ENCODE measurements around the gene DACT1. TPM values are rescaled to one million over a fixed set of nuclear protein-coding genes. Genes with fewer than 3 reads are reported as not detected.
"Not testable (repeated sequence)": the region's sequence is repeated elsewhere in the genome, so short reads cannot be mapped to it uniquely, and the experiment has no call there.

Gene DACT1
- 1.7 and 3.2 TPM in 2 replicates for total RNA-seq (2014; rRNA removed; shearing (Covaris generic))

- peak in 1 of 2 experiments; percentile 60 for DNase-seq (ENCODE audit: low read depth in 1 of 2, low spot score in 2 of 2)
- Histone ChIP-seq H3K36me3 (peaks cover 4% of the 10 kb centered on the region; the same call in 1 of the 2 replicates), H3K4me1 (replicated peaks) (peaks cover 35% of the 10 kb centered on the region), H3K4me3 (peak within 1 kb of the TSS; percentile 82), H3K27ac (peak within 1 kb of the TSS; percentile 33), H3K9me3 (replicated peaks) (no peaks in the 10 kb centered on the region), H3K27me3 (replicated peaks) (no peaks in the 10 kb centered on the region)
Measured at GRCh38 chr14:58637391-58638230, at the start of gene DACT1. DACT1 (plus strand) TSS chr14:58637962; CDS start chr14:58638203, 241 bp downstream.

- not testable (repeated sequence) for H3K4me1 ChIP-seq (replicated peaks); H3K27me3 ChIP-seq (replicated peaks); H3K36me3 ChIP-seq; H3K9me3 ChIP-seq (replicated peaks); H3K27ac ChIP-seq; H3K4me3 ChIP-seq; DNase-seq (ENCODE audit: low read depth in 1 of 2, low spot score in 2 of 2)
Measured at GRCh38 chr14:58588321-58588720, 49.4 kb upstream of the DACT1 start.

GRCh38 chr14:58593977-58594376, 43.8 kb upstream of the DACT1 start:
- no peaks in the 10 kb centered on the region for H3K27me3 ChIP-seq (replicated peaks)

GRCh38 chr14:58597041-58597440, 40.7 kb upstream of the DACT1 start:
- H3K27me3 ChIP-seq (replicated peaks), result no peaks in the 10 kb centered on the region
- H3K4me3 ChIP-seq, result no peak overlapping the region
- no peak for DNase-seq (ENCODE audit: low read depth in 1 of 2, low spot score in 2 of 2)
- H3K4me1 ChIP-seq (replicated peaks), result no peaks in the 10 kb centered on the region
- H3K36me3 ChIP-seq, result no peaks in the 10 kb centered on the region
- H3K27ac ChIP-seq, result no peak overlapping the region
- H3K9me3 ChIP-seq (replicated peaks), result no peaks in the 10 kb centered on the region

More at GRCh38 chr14:58593977-58594376, 43.8 kb upstream of the DACT1 start:
- Histone ChIP-seq H3K9me3 (replicated peaks) (no peaks in the 10 kb centered on the region), H3K36me3 (no peaks in the 10 kb centered on the region), H3K4me1 (replicated peaks) (no peaks in the 10 kb centered on the region), H3K4me3 (no peak overlapping the region), H3K27ac (no peak overlapping the region)
- DNase-seq (ENCODE audit: low read depth in 1 of 2, low spot score in 2 of 2), result no peak

- no peaks in the 10 kb centered on the region for H3K36me3 ChIP-seq
- H3K27me3 ChIP-seq (replicated peaks), result no peaks in the 10 kb centered on the region
- no peak overlapping the region for H3K4me3 ChIP-seq
- no peaks in the 10 kb centered on the region for H3K9me3 ChIP-seq (replicated peaks)
- no peak for DNase-seq (ENCODE audit: low read depth in 1 of 2, low spot score in 2 of 2)
- H3K27ac ChIP-seq, result no peak overlapping the region
- no peaks in the 10 kb centered on the region for H3K4me1 ChIP-seq (replicated peaks)
Measured at GRCh38 chr14:58598028-58598803, 39.5 kb upstream of the DACT1 start.

GRCh38 chr14:58598804-58599525, 38.8 kb upstream of the DACT1 start:
- H3K4me1 ChIP-seq (replicated peaks), result no peaks in the 10 kb centered on the region
- H3K27ac ChIP-seq, result no peak overlapping the region
- no peak overlapping the region for H3K4me3 ChIP-seq

GRCh38 chr14:58599707-58600106, 38.1 kb upstream of the DACT1 start:
- no peaks in the 10 kb centered on the region for H3K27me3 ChIP-seq (replicated peaks)
- DNase-seq (ENCODE audit: low read depth in 1 of 2, low spot score in 2 of 2), result no peak
- H3K27ac ChIP-seq, result no peak overlapping the region
- no peak overlapping the region for H3K4me3 ChIP-seq
- no peaks in the 10 kb centered on the region for H3K9me3 ChIP-seq (replicated peaks)
- no peaks in the 10 kb centered on the region for H3K4me1 ChIP-seq (replicated peaks)
- H3K36me3 ChIP-seq, result no peaks in the 10 kb centered on the region

More at GRCh38 chr14:58598804-58599525, 38.8 kb upstream of the DACT1 start:
- H3K27me3 ChIP-seq (replicated peaks), result no peaks in the 10 kb centered on the region
- no peaks in the 10 kb centered on the region for H3K36me3 ChIP-seq
- DNase-seq (ENCODE audit: low read depth in 1 of 2, low spot score in 2 of 2), result no peak
- no peaks in the 10 kb centered on the region for H3K9me3 ChIP-seq (replicated peaks)

GRCh38 chr14:58605465-58605864, 32.3 kb upstream of the DACT1 start:
- no peaks in the 10 kb centered on the region for H3K9me3 ChIP-seq (replicated peaks)
- no peaks in the 10 kb centered on the region; the same call in 1 of the 2 replicates for H3K4me1 ChIP-seq (replicated peaks)
- H3K4me3 ChIP-seq, result no peak overlapping the region
- no peaks in the 10 kb centered on the region; the same call in 1 of the 2 replicates for H3K27me3 ChIP-seq (replicated peaks)
- DNase-seq (ENCODE audit: low read depth in 1 of 2, low spot score in 2 of 2), result no peak
- H3K36me3 ChIP-seq, result no peaks in the 10 kb centered on the region
- no peak overlapping the region for H3K27ac ChIP-seq

- Histone ChIP-seq H3K9me3 (replicated peaks) (no peaks in the 10 kb centered on the region), H3K36me3 (no peaks in the 10 kb centered on the region), H3K27me3 (replicated peaks) (no peaks in the 10 kb centered on the region; the same call in 1 of the 2 replicates), H3K4me3 (no peak overlapping the region), H3K27ac (no peak overlapping the region), H3K4me1 (replicated peaks) (no peaks in the 10 kb centered on the region; the same call in 1 of the 2 replicates)
- DNase-seq (ENCODE audit: low read depth in 1 of 2, low spot score in 2 of 2), result no peak
Measured at GRCh38 chr14:58607131-58607951, 30.4 kb upstream of the DACT1 start.

GRCh38 chr14:58607952-58608317, 29.8 kb upstream of the DACT1 start:
- Histone ChIP-seq H3K27me3 (replicated peaks) (no peaks in the 10 kb centered on the region; the same call in 1 of the 2 replicates), H3K9me3 (replicated peaks) (no peaks in the 10 kb centered on the region), H3K27ac (no peak overlapping the region), H3K36me3 (no peaks in the 10 kb centered on the region), H3K4me1 (replicated peaks) (no peaks in the 10 kb centered on the region; the same call in 1 of the 2 replicates), H3K4me3 (no peak overlapping the region)
- no peak for DNase-seq (ENCODE audit: low read depth in 1 of 2, low spot score in 2 of 2)

GRCh38 chr14:58617619-58618018, 20.1 kb upstream of the DACT1 start:
- Histone ChIP-seq H3K4me3 (no peak overlapping the region), H3K27ac (no peak overlapping the region), H3K4me1 (replicated peaks) (no peaks in the 10 kb centered on the region), H3K36me3 (no peaks in the 10 kb centered on the region), H3K9me3 (replicated peaks) (no peaks in the 10 kb centered on the region), H3K27me3 (replicated peaks) (no peaks in the 10 kb centered on the region)
- no peak for DNase-seq (ENCODE audit: low read depth in 1 of 2, low spot score in 2 of 2)

GRCh38 chr14:58620011-58620410, 17.8 kb upstream of the DACT1 start:
- H3K27ac ChIP-seq, result no peak overlapping the region
- no peaks in the 10 kb centered on the region for H3K9me3 ChIP-seq (replicated peaks)
- H3K4me1 ChIP-seq (replicated peaks), result no peaks in the 10 kb centered on the region
- no peaks in the 10 kb centered on the region for H3K36me3 ChIP-seq
- no peak overlapping the region for H3K4me3 ChIP-seq
- no peak for DNase-seq (ENCODE audit: low read depth in 1 of 2, low spot score in 2 of 2)
- H3K27me3 ChIP-seq (replicated peaks), result no peaks in the 10 kb centered on the region

GRCh38 chr14:58625438-58625837, 12.3 kb upstream of the DACT1 start:
- Histone ChIP-seq H3K27ac (no peak overlapping the region), H3K27me3 (replicated peaks) (no peaks in the 10 kb centered on the region), H3K9me3 (replicated peaks) (no peaks in the 10 kb centered on the region), H3K36me3 (no peaks in the 10 kb centered on the region), H3K4me3 (no peak overlapping the region), H3K4me1 (replicated peaks) (peaks cover 18% of the 10 kb centered on the region)
- no peak for DNase-seq (ENCODE audit: low read depth in 1 of 2, low spot score in 2 of 2)

All from SJSA1 (cell line).